Ramos (cell line): Measurements from ENCODE around the gene INPP5D.

Experiments
- in situ Hi-C: fragments of 300-500 bp; cut with MboI; formaldehyde crosslinking; loops from one replicate; pipeline ENCODE4 v1.14.3; 2022; ENCODE audit warnings: low sequenced_read_pairs; ENCODE audit not compliant: unreplicated experiment

INPP5D gene

DNA sequence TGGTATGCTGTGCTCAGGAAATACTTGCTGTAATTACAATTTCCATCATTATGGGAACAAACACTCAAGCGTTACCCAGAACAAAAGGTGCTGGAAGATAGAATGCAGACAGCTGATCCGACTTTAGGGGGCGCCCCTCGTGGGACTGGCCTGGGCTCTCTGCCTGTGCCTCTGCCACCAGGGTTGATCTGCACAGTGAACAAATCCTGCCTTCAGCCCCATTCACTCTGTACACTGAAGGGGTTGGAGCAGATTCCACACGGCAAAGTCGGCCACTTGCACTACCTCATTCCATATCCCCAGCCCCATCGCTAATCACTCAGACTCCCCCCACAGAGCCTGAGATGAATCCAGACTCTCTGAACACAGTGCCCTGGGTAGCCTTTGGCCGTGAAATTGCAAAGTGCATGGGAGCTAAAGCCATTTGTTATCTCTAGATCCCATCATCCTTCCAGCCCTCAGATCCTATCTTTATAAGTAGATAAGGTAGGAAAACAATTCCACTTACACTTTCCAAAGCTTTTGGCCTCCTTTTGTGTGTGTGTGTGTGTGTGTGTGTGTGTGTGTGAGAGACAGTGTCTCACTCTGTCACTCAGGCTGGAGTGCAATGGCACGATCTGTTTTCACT is 69.3 kb downstream of the INPP5D start:
- in situ Hi-C loops = no loop called here

GRCh38 chr2:233130024-233130423 is 69.9 kb downstream of the INPP5D start:
- in situ Hi-C loops = no loop called here

DNA sequence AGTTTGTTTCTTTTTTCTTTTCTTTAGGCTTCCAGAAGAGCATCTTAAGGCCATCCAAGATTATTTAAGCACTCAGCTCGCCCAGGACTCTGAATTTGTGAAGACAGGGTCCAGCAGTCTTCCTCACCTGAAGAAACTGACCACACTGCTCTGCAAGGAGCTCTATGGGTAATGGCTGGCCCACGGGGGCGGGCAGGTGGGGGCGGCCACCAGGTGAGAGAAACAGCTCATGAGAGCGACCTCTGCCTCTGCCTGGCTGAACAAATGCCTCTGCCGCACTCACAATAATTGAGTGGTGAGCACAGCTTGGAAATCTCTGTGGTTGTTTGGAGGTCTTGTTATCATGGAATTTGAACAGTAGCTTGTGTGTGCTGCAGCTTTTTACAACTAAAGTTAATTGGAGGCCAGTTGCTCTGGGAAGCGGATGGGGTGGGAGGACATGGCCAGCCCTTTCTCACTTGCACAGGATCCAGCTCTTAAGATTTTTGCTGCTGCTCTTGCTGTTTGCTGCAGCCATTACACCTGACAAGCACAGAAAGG is 70.4 kb downstream of the INPP5D start:
- in situ Hi-C loops = no loop called here

GRCh38 chr2:233131936-233132720 is 72.0 kb downstream of the INPP5D start:
- in situ Hi-C loops = no loop called here

DNA sequence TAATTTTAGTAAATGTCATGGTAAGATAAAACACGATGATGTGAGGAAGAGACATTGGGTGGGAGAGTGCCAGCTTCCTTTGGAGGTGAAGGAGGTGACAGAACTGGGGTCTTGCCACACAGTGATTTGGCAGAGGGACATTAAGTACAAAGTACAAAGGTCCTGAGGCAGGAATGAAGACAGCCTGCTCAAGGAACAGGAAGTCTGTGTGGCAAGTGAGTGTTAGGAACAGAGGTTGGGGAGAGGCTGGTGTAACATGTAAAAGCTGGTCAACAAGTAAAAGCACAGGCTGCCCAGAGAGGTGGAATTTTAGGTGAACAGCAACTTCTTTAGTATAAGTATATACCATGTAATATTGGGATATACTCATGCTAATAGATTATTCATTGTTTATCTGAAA is 73.1 kb downstream of the INPP5D start:
- in situ Hi-C loops = no loop called here

DNA sequence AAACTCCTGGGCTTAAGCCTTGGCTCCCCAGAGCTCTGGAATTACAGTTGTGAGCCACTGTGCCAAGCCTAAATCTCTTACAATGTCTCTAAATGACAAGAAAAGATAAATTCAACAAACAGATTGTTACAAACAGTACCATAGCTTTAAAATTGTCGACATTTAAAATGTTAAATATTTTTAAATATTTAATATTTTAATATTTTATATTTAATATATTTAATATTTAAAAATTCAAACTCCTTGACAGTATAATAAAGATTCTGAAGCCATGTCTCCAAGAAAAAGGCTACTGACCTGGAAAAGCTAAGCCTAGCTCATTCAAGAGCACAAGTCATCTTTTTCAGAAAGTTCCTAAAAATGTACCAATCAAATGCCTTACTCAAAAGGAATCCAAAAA is 75.3 kb downstream of the INPP5D start:
- in situ Hi-C loops = no loop called here

DNA sequence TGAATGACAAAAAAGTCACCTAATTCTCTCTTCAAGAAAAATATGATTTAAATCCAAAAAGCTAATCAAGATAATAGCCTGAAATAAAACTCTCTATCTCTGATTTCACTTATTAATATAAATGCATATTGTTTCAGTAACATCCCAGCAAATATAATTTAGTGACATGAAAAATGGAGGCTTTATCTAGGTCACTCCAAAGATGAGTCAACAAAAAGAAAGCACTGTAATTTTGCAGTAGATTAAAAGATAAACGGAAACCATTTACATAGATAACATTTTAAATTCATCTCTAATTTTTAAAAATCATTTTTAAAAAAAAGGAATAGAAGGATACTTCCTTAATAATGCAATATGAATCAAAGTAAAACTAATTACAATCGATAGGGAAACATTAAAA is 76.9 kb downstream of the INPP5D start:
- in situ Hi-C loops = no loop called here

DNA sequence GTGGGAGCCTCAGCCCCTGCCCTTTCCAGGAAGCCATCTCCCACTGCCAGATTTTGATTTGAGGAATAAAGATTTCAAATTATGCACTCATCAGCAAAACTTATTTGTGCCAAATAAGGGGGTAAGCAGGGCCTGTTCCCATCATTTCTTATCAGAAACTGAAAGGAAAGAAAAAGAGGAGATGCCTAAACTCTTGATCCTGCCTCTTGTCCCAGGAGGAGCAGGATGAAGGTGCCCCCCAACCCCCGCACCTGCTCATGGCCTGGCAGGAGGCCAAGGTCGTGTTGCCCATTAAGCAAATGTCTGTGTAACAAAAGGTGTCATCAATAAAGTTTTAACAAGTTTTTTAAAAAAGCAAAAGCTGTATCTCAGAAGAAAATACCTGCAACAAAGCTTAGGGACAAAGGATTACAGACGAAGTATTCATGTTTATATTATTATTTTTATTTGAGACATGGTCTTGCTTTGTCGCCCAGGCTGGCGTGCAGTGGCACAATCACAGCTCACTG is 80.0 kb downstream of the INPP5D start:
- in situ Hi-C loops = no loop called here

DNA sequence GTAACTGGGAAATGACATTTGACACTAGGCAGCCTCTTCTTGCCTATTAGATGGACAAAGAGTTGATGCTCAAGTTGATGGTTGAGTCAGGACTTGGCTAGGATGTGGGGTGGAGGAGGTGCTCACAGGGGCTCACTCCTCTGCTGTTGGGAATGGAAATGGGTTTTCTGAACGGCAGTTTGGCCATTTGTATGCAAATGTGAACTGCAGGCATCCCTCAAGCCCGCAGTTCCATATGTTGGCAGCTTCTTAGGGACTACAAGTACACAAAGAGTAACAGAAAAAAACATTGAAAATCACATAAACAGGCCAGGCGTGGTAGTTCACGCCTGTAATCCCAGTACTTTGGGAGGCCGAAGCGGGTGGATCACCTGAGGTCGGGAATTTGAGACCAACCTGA is 80.8 kb downstream of the INPP5D start:
- in situ Hi-C loops = no loop called here

GRCh38 chr2:233141901-233142300 is 81.8 kb downstream of the INPP5D start:
- in situ Hi-C loops = no loop called here

DNA sequence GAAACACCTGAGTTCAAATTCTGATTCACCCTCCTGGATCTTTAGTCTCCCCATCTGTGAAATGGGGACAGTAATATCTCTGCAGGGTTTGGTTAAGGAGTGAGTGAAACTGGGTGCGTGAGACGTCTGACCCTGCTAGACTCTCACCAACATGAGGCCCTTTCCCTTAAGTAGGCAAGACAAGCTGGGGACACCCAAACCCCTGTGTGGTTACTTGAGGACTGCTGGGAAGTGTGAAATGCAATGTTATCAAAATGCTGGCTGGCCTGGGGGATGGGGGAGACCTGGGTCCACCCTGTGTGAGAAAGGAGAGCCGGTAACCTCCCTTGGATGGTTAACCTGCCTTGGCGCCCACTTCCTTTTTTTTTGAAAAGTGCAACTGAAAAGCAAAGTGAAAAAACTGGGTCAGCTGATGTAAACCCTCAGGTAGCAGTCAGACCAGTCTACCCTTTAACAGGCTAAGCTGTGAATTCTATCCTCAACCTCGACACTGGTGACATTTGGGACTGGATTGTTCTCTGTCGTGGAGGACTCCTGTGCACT is 82.3 kb downstream of the INPP5D start:
- in situ Hi-C loops = no loop called here

DNA sequence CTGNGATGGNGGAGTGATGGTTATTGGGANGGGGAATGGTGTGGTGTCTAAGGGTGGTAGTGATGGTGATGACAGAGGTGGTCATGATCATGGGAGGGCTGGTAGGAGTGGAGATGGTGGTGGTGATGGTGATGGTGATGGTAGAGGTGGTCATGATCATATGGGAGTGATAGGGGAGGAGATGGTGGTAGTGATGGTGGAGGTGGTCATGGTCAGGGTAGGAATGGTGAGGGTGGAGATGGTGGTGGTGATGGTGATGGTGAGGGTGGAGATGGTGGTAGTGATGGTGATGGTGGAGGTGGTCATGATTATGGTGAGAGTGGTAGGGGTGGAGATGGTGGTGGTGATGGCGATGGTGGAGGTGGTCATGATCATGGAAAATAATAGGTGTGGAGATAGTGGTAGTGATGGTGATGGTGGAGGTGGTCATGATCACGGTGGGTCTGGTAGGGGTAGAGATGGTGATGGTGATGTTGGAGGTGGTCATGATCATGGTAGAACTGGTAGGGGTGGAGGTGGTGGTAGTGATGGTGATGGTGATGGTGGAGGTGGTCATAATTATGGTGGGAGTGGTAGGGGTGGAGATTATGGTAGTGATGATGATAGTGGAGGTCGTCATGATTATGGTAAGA is 83.7 kb downstream of the INPP5D start:
- in situ Hi-C loops = no loop called here

DNA sequence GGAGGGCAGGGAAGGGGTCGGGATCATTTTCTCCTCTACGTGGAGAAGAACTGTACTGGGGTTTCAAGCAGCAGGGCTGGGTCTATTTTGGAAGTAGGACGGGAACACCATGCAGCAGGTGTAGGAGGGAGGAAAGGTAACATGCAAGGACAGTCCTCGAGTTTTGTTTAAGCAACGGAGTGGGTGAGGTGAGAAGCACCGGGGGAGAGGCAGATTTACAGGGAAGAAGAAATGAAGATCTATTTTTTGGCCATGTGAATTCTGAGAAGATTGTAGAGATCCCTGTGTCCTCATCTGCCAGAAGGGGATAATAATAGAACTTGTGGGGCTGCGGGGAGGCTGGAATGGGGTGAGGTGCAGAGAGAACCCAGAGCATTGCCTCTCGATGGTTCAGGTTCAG is 85.6 kb downstream of the INPP5D start:
- in situ Hi-C loops = no loop called here

- in situ Hi-C loops = no loop called here
Observed at GRCh38 chr2:233146194-233146593, 86.1 kb downstream of the INPP5D start.

DNA sequence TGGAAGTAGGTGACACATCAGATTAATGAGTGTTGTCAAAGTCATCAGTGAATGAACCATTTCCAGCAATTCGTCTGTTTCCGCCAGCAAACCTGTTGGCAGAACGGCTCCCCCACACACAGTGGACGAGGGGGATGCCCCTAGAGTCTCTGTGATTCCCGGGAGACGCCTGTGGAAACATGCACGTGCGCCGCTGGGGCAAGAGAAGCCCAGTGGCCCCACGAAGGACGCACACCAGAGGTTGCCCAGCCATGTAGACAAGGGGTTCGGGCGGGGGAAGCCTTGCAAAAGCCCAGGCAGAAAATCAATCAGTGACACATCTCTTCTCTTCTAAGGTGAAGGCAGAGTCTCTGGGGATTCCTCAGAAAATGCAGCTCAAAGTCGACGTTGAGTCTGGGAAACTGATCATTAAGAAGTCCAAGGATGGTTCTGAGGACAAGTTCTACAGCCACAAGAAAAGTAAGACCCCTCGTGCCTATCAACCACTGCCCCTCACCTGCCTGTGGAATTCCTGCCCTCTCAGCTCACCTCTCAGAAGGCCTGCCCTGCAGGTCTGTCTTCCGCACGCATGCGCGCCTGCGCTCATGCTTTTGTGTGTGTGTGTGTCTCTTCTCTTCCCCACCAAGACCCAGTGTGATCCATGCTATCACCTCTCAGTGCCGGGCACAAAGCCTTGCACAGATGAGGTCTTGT is 87.1 kb downstream of the INPP5D start:
- in situ Hi-C loops = no loop called here

- in situ Hi-C loops = no loop called here
Observed at GRCh38 chr2:233147829-233148167, 87.7 kb downstream of the INPP5D start.

- in situ Hi-C loops = no loop called here
Observed at GRCh38 chr2:233148354-233148753, 88.2 kb downstream of the INPP5D start.

GRCh38 chr2:233152541-233152940 is 92.4 kb downstream of the INPP5D start:
- in situ Hi-C loops = no loop called here

GRCh38 chr2:233153146-233153798 is 93.1 kb downstream of the INPP5D start:
- in situ Hi-C loops = no loop called here

DNA sequence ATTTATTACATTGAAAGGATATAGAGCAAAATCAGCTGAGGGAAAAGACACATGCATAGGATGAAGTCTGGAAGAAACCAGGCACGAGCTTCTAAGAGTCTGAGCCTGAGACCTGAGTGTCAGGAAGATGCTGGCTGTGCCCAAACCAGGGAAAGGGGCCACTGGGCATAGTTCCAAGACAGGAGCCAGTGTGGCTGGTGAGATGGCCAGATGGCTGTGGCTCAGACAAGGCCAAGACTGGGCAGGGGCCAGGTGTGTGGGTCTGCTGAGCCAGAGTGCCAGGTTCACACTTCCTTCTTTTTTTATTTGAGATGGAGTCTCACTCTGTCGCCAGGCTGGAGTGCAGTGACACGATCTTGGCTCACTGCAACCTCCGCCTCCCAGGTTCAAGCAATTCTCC is 95.9 kb downstream of the INPP5D start:
- in situ Hi-C loops = no loop called here
